Subcutaneous abdominal adipose tissue (tissue), 5 donors: ENCODE measurements around the gene NID1.

Experiments used
- H3K27ac ChIP-seq: one replicate; pipeline ENCODE4 v1.7.0; 2013; ENCODE audit warnings: low read depth, mild to moderate bottlenecking, inconsistent platforms, low read length, moderate library complexity
- H3K27me3 ChIP-seq, 5 donors: one replicate each; pipeline ENCODE4 v1.7.0; 2013; ENCODE audit warnings: low read length in 5 of 5, inconsistent platforms in 1 of 5; ENCODE audit not compliant: control insufficient read depth in 5 of 5, insufficient read depth in 4 of 5
- H3K36me3 ChIP-seq, 5 donors: one replicate each; pipeline ENCODE4 v1.7.0; 2013; ENCODE audit warnings: low read length in 5 of 5; ENCODE audit not compliant: control insufficient read depth in 5 of 5, insufficient read depth in 5 of 5
- H3K4me1 ChIP-seq, 5 donors: one replicate each; pipeline ENCODE4 v1.7.0; 2013; ENCODE audit warnings: low read length in 5 of 5, mild to moderate bottlenecking in 3 of 5, moderate library complexity in 1 of 5; ENCODE audit not compliant: control insufficient read depth in 5 of 5, insufficient read depth in 5 of 5
- H3K4me3 ChIP-seq, 5 donors: one replicate each; pipeline ENCODE4 v1.7.0; 2013; ENCODE audit warnings: low read length in 5 of 5, low read depth in 1 of 5
- H3K9ac ChIP-seq, 5 donors: one replicate each; pipeline ENCODE4 v1.7.0; 2013; ENCODE audit warnings: low read length in 5 of 5, mild to moderate bottlenecking in 4 of 5, moderate library complexity in 3 of 5
- H3K9me3 ChIP-seq, 5 donors: one replicate each; pipeline ENCODE4 v1.7.0; 2013; ENCODE audit warnings: low read length in 5 of 5; ENCODE audit not compliant: control insufficient read depth in 5 of 5
- donor health status: healthy.
- donor health status: healthy.
- donor health status: healthy.
- donor health status: healthy.
- donor health status: healthy.

The NID1 gene

DNA sequence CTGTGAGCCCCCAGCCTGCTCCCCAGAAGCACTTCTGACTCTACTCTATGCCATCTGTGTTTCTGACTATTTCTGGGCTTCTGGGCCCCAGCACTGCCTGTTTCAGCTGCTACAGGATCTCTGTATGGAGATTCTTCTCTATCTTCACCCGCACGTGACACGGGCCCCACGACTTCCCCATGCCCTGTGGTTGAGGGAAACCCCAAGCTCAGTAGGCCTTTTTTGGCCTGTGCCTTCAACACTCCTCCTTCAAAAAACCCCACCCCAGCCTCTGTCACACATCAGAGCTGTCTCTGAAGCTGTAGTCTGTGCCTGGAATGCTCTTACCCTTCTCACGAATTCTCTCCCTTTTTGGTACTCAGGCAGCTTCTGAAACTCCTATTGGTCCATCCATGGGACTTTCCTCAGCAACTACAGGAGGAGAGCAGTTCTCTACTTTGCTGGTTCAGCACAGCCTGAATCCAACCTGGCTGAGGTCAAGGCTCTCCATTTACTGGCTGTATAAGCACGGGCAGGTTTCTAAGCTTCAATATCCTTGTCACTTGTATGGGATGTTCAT is 2.0 kb upstream of the NID1 start:
- Histone ChIP-seq H3K27ac (peak overlapping the region; percentile 93), H3K9ac (no peak overlapping the region), H3K27me3 (no peaks in the 10 kb centered on the region), H3K4me3 (no peak overlapping the region), H3K36me3 (no peaks in the 10 kb centered on the region), H3K9me3 (peaks cover 2 to 7% (median 5%) of the 10 kb centered on the region in 5 donors), H3K4me1 (peaks cover 0 to 42% (median 31%) of the 10 kb centered on the region in 5 donors)

DNA sequence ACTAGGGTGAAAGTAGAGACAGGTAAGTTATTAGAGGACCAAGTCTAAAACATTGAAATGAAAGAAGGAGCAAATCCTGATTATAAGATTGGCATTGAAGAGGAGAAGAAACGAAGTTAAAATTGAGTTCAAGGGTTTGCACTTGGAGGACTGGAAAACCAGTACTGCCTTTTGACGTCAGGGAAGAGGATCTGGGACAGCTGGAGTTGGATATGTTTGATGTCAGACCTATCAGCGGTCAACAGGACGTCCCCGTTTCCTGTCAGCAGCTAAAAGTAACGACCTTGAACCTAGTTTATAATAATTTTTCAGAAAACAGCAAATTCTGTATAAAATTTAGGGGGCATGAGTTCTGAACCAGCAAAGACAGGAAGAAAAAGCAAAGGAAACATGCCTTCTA is 1.2 kb upstream of the NID1 start:
- H3K36me3 ChIP-seq: peaks cover 0 to 3% (median 0%) of the 10 kb centered on the region in 5 donors
- H3K9ac ChIP-seq: peak overlapping the region in 2 of 5 donors; percentile 73 to 91
- H3K27me3 ChIP-seq: no peaks in the 10 kb centered on the region
- peaks cover 2 to 7% (median 4%) of the 10 kb centered on the region in 5 donors for H3K9me3 ChIP-seq
- H3K27ac ChIP-seq: peak overlapping the region; percentile 93
- peak overlapping the region in 4 of 5 donors; percentile 76 to 92 (median 88) for H3K4me3 ChIP-seq
- H3K4me1 ChIP-seq: peaks cover 0 to 45% (median 40%) of the 10 kb centered on the region in 5 donors

DNA sequence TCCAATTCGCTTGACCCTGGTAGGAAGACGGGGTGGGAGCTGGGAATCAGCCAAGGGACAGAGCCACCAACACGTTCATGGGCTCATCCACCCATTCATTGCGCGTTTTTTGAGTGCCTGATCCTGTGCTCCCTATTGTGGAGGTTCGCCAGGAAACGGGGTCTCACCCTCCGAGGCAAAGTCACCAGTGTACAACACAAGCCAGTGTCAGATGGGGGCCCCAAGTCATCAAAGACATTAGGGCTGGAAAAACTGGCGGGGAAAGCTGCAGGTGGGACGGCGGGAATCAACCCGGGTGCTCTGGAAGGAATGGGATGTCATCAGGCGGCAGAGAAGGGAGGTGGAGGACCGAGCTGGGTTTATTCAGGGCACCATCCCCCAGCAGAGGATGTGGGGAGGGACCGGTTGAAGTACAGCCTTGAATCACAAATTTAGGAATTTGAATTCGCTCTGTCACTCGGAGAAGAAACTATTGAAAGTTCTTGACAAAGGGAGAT is 667 bp upstream of the NID1 start:
- peaks cover 0 to 4% (median 0%) of the 10 kb centered on the region in 5 donors for H3K36me3 ChIP-seq
- H3K4me1 ChIP-seq: peaks cover 0 to 50% (median 42%) of the 10 kb centered on the region in 5 donors
- H3K4me3 ChIP-seq: peak overlapping the region; percentile 76 to 92 (median 87)
- H3K9ac ChIP-seq: peak overlapping the region; percentile 59 to 91 (median 84)
- no peaks in the 10 kb centered on the region for H3K27me3 ChIP-seq
- H3K27ac ChIP-seq: peak overlapping the region; percentile 93
- H3K9me3 ChIP-seq: peaks cover under 1 to 4% (median under 1%) of the 10 kb centered on the region in 5 donors

DNA sequence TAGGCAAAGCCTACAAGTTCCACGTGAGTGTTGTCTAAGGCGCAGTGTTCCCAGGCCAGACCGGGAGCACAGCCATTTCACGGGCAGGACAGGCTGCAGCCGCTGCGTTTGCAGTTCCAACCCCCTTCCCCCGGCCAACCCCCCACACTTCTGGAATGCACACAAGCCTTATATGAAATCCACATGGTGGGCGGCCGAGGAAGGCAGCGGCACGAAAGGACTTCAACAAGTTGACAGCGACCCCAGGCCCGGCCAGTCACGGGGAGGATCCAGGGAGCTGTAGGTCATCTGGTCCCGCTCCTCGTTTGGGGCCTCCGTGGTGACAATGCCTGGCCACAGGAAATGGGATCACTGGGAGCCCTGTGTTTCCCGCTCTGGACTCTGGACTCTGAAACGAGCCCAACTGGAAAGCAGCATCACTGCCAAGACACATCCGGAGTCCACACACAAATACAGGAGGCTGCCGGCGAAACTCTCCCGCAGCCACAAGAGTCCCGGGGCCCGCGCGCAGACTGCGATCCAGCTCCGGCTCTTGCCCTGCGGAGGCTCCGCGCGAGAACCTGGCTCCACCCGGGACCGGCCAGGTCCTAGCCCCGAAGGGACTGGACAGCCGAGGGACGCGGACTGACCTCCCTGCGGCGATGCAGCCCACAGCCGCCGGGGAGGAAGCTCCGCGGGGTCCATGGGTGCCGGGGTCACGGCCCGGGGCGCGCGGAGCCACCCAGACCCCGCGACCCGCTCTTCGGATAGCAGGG is 794 bp downstream of the NID1 start:
- H3K27me3 ChIP-seq: no peaks in the 10 kb centered on the region
- H3K36me3 ChIP-seq: peaks cover 0 to 4% (median 0%) of the 10 kb centered on the region in 5 donors
- H3K9ac ChIP-seq: peak overlapping the region; percentile 69 to 91 (median 84)
- peak overlapping the region; percentile 93 for H3K27ac ChIP-seq
- H3K4me3 ChIP-seq: peak overlapping the region; percentile 82 to 92 (median 87)
- H3K4me1 ChIP-seq: peaks cover 0 to 56% (median 48%) of the 10 kb centered on the region in 5 donors
- no peaks in the 10 kb centered on the region for H3K9me3 ChIP-seq

DNA sequence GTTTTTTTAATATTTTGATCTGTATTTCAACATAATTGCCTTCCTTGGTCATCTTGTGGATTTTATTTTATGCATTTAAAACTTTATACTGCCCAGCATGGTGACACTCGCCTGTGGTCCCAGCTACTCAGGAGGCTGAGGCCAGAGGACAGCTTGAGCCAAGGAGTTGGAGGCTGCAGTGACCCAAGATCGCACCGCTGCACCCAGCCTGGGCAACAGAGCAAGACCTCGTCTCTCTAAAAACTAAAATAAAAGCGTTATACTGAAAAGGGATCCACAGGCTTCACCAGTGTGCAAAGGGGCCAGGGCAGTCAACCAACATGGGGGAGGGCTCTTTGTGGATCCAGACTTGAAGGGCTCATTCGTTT is 1.4 kb downstream of the NID1 start:
- Histone ChIP-seq H3K27me3 (no peaks in the 10 kb centered on the region), H3K9ac (peak overlapping the region; percentile 69 to 91 (median 84)), H3K4me3 (peak overlapping the region; percentile 82 to 92 (median 87)), H3K27ac (peak overlapping the region; percentile 93), H3K36me3 (peaks cover 0 to 4% (median 0%) of the 10 kb centered on the region in 5 donors), H3K4me1 (peaks cover 0 to 61% (median 53%) of the 10 kb centered on the region in 5 donors), H3K9me3 (no peaks in the 10 kb centered on the region)

DNA sequence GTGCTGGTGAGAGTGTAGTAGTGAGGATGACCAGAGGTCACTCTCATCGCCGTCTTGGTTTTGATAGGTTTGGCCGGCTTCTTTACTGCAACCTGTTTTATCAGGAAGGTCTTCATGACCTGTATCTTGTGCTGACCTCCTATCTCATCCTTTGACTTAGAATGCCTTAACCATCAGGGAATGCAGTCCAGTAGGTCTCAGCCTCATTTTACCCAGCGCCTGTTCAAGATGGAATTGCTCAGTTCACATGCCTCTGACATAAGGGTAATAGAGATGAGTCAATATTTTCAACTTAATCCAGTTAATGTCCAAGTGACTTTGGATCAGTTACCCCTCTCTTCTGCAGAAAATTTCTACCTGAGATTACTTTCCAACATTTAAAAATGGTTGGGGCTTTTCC is 4.6 kb downstream of the NID1 start:
- Histone ChIP-seq H3K27me3 (no peaks in the 10 kb centered on the region), H3K9me3 (no peaks in the 10 kb centered on the region), H3K36me3 (peaks cover 0 to 4% (median 0%) of the 10 kb centered on the region in 5 donors), H3K27ac (no peak overlapping the region), H3K4me1 (peaks cover 0 to 56% (median 52%) of the 10 kb centered on the region in 5 donors), H3K4me3 (no peak overlapping the region), H3K9ac (no peak overlapping the region)

DNA sequence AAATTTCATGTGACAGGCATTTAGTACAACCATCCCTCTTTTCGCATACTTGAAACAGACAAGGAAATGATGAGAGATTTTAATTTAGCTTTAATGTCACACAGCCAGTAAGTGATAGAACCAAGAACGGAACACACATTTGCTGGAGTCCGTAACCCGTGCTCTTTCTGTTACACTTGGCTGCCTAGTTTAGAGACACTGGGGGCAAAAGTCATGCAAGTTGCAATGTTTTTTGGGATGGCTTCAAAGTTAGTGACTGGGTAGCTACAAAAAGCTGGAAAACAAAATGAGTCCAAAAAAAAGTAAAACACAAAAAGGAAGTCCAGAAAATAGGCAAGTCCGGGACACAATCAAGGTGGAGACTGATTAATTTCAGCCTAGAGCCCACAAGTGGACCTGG is 5.9 kb downstream of the NID1 start:
- Histone ChIP-seq H3K4me3 (peak overlapping the region; percentile 2 to 39 (median 16)), H3K4me1 (peaks cover 0 to 53% (median 44%) of the 10 kb centered on the region in 5 donors), H3K9me3 (no peaks in the 10 kb centered on the region), H3K36me3 (peaks cover 0 to 4% (median 0%) of the 10 kb centered on the region in 5 donors), H3K9ac (peak overlapping the region in 4 of 5 donors; percentile 20 to 69 (median 41)), H3K27me3 (no peaks in the 10 kb centered on the region), H3K27ac (peak overlapping the region; percentile 79)

DNA sequence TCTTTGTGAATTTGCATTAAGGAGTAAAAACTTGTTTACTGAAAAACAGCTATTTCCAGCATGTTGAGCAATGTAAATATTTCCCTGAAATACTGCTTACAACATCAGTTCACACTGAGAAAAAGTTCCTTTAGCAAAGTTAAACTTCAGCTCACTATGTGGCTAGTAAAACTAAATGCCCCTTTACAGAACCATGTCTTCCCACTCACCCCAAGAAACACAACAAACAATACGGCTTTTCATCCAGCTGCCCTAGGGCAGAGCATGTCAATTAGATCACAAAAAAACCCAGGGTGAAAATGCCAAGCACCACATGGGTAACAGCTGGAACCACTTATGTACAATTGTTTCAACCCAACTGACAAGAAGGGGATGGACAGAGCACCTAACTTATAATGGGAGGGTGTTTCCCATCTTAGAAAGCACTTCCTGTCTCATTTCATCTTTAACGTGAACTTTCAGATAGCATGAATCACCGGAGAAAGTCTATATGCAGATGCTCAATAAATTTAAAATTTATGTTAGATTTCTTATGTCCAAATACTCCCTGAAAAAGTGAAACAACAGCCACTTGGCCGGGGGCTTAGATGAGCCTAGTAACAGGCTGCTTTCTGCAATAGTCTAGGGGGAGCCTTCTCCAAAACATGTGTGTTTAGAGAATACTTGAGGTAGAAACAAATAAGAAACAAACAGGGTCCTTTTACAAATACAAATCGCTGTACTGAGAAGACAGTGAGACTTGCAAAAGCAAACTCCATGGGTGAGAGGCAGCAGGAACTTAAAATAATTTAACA is 6.6 kb downstream of the NID1 start:
- Histone ChIP-seq H3K27me3 (no peaks in the 10 kb centered on the region), H3K36me3 (peaks cover 0 to 4% (median 0%) of the 10 kb centered on the region in 5 donors), H3K9me3 (no peaks in the 10 kb centered on the region), H3K9ac (peak overlapping the region in 4 of 5 donors; percentile 17 to 69 (median 58)), H3K27ac (peak overlapping the region; percentile 79), H3K4me1 (peaks cover 0 to 48% (median 37%) of the 10 kb centered on the region in 5 donors), H3K4me3 (peak overlapping the region; percentile 2 to 39 (median 16))

DNA sequence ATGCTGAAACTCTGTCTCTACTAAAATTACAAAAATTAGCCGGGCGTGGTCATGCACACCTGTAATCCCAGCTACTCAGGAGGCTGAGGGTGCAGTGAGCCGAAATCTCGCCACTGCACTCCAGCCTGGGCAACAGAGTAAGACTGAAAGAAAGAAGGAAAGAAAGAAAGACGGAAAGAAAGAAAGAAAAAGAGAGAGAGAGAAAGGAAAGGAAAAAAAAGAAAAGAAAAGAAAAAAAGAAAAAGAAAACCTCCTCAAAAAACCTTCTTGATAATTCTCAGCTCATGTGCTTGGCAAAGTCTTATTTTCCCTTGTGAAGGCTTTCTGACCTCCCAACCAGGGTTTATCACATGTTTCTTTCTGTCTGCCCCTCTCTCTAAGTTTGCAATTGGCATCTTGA is 7.3 kb downstream of the NID1 start:
- Histone ChIP-seq H3K4me1 (peaks cover 0 to 46% (median 34%) of the 10 kb centered on the region in 5 donors), H3K36me3 (peaks cover 0 to 4% (median 0%) of the 10 kb centered on the region in 5 donors), H3K27me3 (no peaks in the 10 kb centered on the region), H3K9me3 (no peaks in the 10 kb centered on the region), H3K9ac (peak overlapping the region in 4 of 5 donors; percentile 30 to 69 (median 58)), H3K4me3 (no peak overlapping the region), H3K27ac (peak overlapping the region; percentile 79)
